Midbrain (tissue), 1 donor: ENCODE measurements around the gene CARD19.
A peak's percentile ranks its signal among the peaks of the same experiment; 100 is the strongest.
"Not testable (repeated sequence)": the region's sequence is repeated elsewhere in the genome, so short reads cannot be mapped to it uniquely, and the experiment has no call there.

ENCODE experiments used
- DNase-seq: peaks from one replicate; lab custom pipeline; 2025; lab: John Stamatoyannopoulos, UW

CARD19 gene

GRCh38 chr9:93107151-93107824, 11.3 kb downstream of the CARD19 start:
- no peak for DNase-seq

- no peak for DNase-seq
Observed at GRCh38 chr9:93107825-93108161, 11.8 kb downstream of the CARD19 start.

- DNase-seq = no peak
Observed at GRCh38 chr9:93108291-93109041, 12.4 kb downstream of the CARD19 start.

GRCh38 chr9:93110311-93110855, 14.4 kb downstream of the CARD19 start:
- DNase-seq = no peak

- DNase-seq = no peak
Observed at GRCh38 chr9:93111001-93111370, 15.0 kb downstream of the CARD19 start.

GRCh38 chr9:93111371-93112115, 15.5 kb downstream of the CARD19 start:
- no peak for DNase-seq

- no peak for DNase-seq
Observed at GRCh38 chr9:93112116-93112863, 16.3 kb downstream of the CARD19 start.

- no peak for DNase-seq
Observed at GRCh38 chr9:93112864-93113389, 16.9 kb downstream of the CARD19 start.

GRCh38 chr9:93114169-93114983, 18.4 kb downstream of the CARD19 start:
- no peak for DNase-seq

- DNase-seq = no peak
Observed at GRCh38 chr9:93114984-93115335, 18.9 kb downstream of the CARD19 start.

- no peak for DNase-seq
Observed at GRCh38 chr9:93115486-93116071, 19.6 kb downstream of the CARD19 start.

- peak; percentile 49 for DNase-seq
Observed at GRCh38 chr9:93116072-93116961, 20.3 kb downstream of the CARD19 start.

- DNase-seq = not testable (repeated sequence)
Observed at GRCh38 chr9:93117521-93117920, 21.5 kb downstream of the CARD19 start.

- DNase-seq = no peak
Observed at GRCh38 chr9:93117924-93118862, 22.2 kb downstream of the CARD19 start.

- DNase-seq = no peak
Observed at GRCh38 chr9:93118863-93119702, 23.1 kb downstream of the CARD19 start.

GRCh38 chr9:93119703-93119952, 23.6 kb downstream of the CARD19 start:
- no peak for DNase-seq

- DNase-seq = peak; percentile 77
Observed at GRCh38 chr9:93119953-93120845, 24.2 kb downstream of the CARD19 start.
